Anterior cingulate cortex (tissue), 58 donors: ENCODE results near the gene PIK3R1.
A peak's percentile ranks its signal among the peaks of the same experiment; 100 is the strongest.

ENCODE experiments used
- DNase-seq, 58 donors: peaks; one replicate each; lab custom pipeline; 2025; lab: John Stamatoyannopoulos, UW

PIK3R1 gene

GRCh38 chr5:68215208-68215897 lies at the start of gene PIK3R1:
PIK3R1 (plus strand) TSS chr5:68215756; CDS start chr5:68226676, 10,920 bp downstream.
- peak; percentile 72 to 100 (median 95) for DNase-seq

- DNase-seq, result no peak
Observed at GRCh38 chr5:68167195-68167651, 48.3 kb upstream of the PIK3R1 start.

GRCh38 chr5:68169903-68170302 lies 45.7 kb upstream of the PIK3R1 start:
- DNase-seq, result no peak

- DNase-seq, result peak in 56 of 58 donors; percentile 7 to 89 (median 62)
Observed at GRCh38 chr5:68170826-68171558, 44.6 kb upstream of the PIK3R1 start.

- DNase-seq, result no peak
Observed at GRCh38 chr5:68172314-68172713, 43.2 kb upstream of the PIK3R1 start.

GRCh38 chr5:68173007-68173406 lies 42.5 kb upstream of the PIK3R1 start:
- no peak for DNase-seq

- no peak for DNase-seq
Observed at GRCh38 chr5:68176253-68176652, 39.3 kb upstream of the PIK3R1 start.

- DNase-seq, result no peak
Observed at GRCh38 chr5:68176802-68177479, 38.6 kb upstream of the PIK3R1 start.

GRCh38 chr5:68177676-68178075 lies 37.9 kb upstream of the PIK3R1 start:
- DNase-seq, result no peak

GRCh38 chr5:68178579-68178978 lies 37.0 kb upstream of the PIK3R1 start:
- DNase-seq, result no peak

- DNase-seq, result no peak
Observed at GRCh38 chr5:68180121-68181038, 35.2 kb upstream of the PIK3R1 start.

- no peak for DNase-seq
Observed at GRCh38 chr5:68181039-68181599, 34.4 kb upstream of the PIK3R1 start.

- no peak for DNase-seq
Observed at GRCh38 chr5:68182094-68182493, 33.5 kb upstream of the PIK3R1 start.

- no peak for DNase-seq
Observed at GRCh38 chr5:68182534-68182933, 33.0 kb upstream of the PIK3R1 start.

GRCh38 chr5:68187268-68188055 lies 28.1 kb upstream of the PIK3R1 start:
- peak; percentile 10 to 95 (median 82) for DNase-seq

GRCh38 chr5:68189171-68189570 lies 26.4 kb upstream of the PIK3R1 start:
- peak in 1 of 58 donors; percentile 51 for DNase-seq

- DNase-seq, result no peak
Observed at GRCh38 chr5:68189613-68190012, 25.9 kb upstream of the PIK3R1 start.

- DNase-seq, result no peak
Observed at GRCh38 chr5:68190619-68191018, 24.9 kb upstream of the PIK3R1 start.
